ENCODE data around the gene OSBPL3. TPM values are rescaled to one million over a fixed set of nuclear protein-coding genes. Genes with fewer than 3 reads are reported as not detected.

The OSBPL3 gene
- total and polyA plus RNA-seq, 2 donors (not counting 3 experiments of a cell fraction or from before 2014, with no cell fraction given): 7.5 to 27.1 TPM

GRCh38 chr7:24777806-24778205, 202.2 kb downstream of the OSBPL3 start:
- Histone ChIP-seq H3K27me3 (ENCODE audit: control insufficient read depth in 2 of 2, insufficient read depth in 2 of 2, low read length in 2 of 2) (no peaks in the 10 kb centered on the region), H3K27ac (ENCODE audit: insufficient read depth, low read depth, low read length) (no peak overlapping the region), H3K4me1 (ENCODE audit: control insufficient read depth, extremely low read depth, insufficient read depth, low read length) (no peaks in the 10 kb centered on the region), H3K79me2 (ENCODE audit: control insufficient read depth, insufficient read depth, low read length) (no peaks in the 10 kb centered on the region), H3K36me3 (ENCODE audit: control insufficient read depth in 2 of 2, extremely low read depth in 1 of 2, insufficient read depth in 2 of 2, low read length in 2 of 2) (no peaks in the 10 kb centered on the region), H2AFZ (ENCODE audit: low read depth, low read length) (no peak overlapping the region), H3K9me3 (replicated peaks; ENCODE audit: control insufficient read depth, insufficient read depth, low read length) (no peaks in the 10 kb centered on the region), H3K9me1 (replicated peaks; ENCODE audit: control insufficient read depth, extremely low read depth, insufficient read depth, low read length) (no peaks in the 10 kb centered on the region), H3K4me3 (replicated peaks in 1 of 3; ENCODE audit: insufficient read depth in 1 of 3, low read depth in 1 of 3, low read length in 3 of 3) (no peak overlapping the region), H3K4me2 (ENCODE audit: insufficient read depth, low read length) (no peak overlapping the region), H4K20me1 (replicated peaks; ENCODE audit: control insufficient read depth, extremely low read depth, insufficient read depth, low read length) (no peaks in the 10 kb centered on the region), H3K9ac (replicated peaks; ENCODE audit: extremely low read depth, insufficient read depth, low read length) (no peak overlapping the region)
- BruUV-seq (replicated peaks): no TSS peak
- no peak for TF ChIP-seq MAX (IDR thresholded peaks at IDR 0.05; ENCODE audit: insufficient read depth, insufficient read length)
- CTCF ChIA-PET: interaction anchor here (1.0 to 1.8 kb wide), 5 partner anchors 10 to 315 kb away, joined by 4 to 6 read pairs (median 5); no protein-coding TSS in a partner anchor
- intact Hi-C loops (cut with micrococcal nuclease) (no loop called here), dilution Hi-C loops (cut with MboI; ENCODE audit: extremely low pct_ligation_motif_present, low sequenced_read_pairs) (no loop called here)
- POLR2A ChIA-PET: no interaction called here
- no peak for FAIRE-seq
- DNase-seq (ENCODE audit: low read depth, low spot score): no peak

GRCh38 chr7:24773646-24774045, 206.3 kb downstream of the OSBPL3 start:
- ChIA-PET CTCF (interaction anchor here (1.1 kb wide), 1 partner anchor 8 kb away, joined by 3 read pairs; no protein-coding TSS in a partner anchor), POLR2A (no interaction called here)
- intact Hi-C loops (cut with micrococcal nuclease) (no loop called here), dilution Hi-C loops (cut with MboI; ENCODE audit: extremely low pct_ligation_motif_present, low sequenced_read_pairs) (no loop called here)
- H3K4me2 ChIP-seq (ENCODE audit: insufficient read depth, low read length): no peak overlapping the region
- no TSS peak for BruUV-seq (replicated peaks)
- no peak overlapping the region for H2AFZ ChIP-seq (ENCODE audit: low read depth, low read length)
- DNase-seq (ENCODE audit: low read depth, low spot score) (peak; percentile 8), FAIRE-seq (no peak)
- H3K9ac ChIP-seq (replicated peaks; ENCODE audit: extremely low read depth, insufficient read depth, low read length): no peak overlapping the region
- no peak overlapping the region for H3K27ac ChIP-seq (ENCODE audit: insufficient read depth, low read depth, low read length)
- no peaks in the 10 kb centered on the region for H3K9me3 ChIP-seq (replicated peaks; ENCODE audit: control insufficient read depth, insufficient read depth, low read length)
- no peaks in the 10 kb centered on the region for H3K4me1 ChIP-seq (ENCODE audit: control insufficient read depth, extremely low read depth, insufficient read depth, low read length)
- H3K27me3 ChIP-seq (ENCODE audit: control insufficient read depth in 2 of 2, insufficient read depth in 2 of 2, low read length in 2 of 2): no peaks in the 10 kb centered on the region
- no peak overlapping the region for H3K4me3 ChIP-seq (replicated peaks in 1 of 3; ENCODE audit: insufficient read depth in 1 of 3, low read depth in 1 of 3, low read length in 3 of 3)
- no peak for TF ChIP-seq GATA2 (IDR thresholded peaks at IDR 0.05; ENCODE audit: insufficient read depth, insufficient read length, low read depth, low read length)
- TF ChIP-seq JUN (IDR thresholded peaks at IDR 0.05; ENCODE audit: borderline replicate concordance, insufficient read depth, insufficient read length, low read depth): no peak
- TF ChIP-seq MAX (IDR thresholded peaks at IDR 0.05; ENCODE audit: insufficient read depth, insufficient read length): no peak
- no peak for TF ChIP-seq EZH2 (IDR thresholded peaks at IDR 0.05; ENCODE audit: borderline replicate concordance, low read depth, low read length, severe bottlenecking)
- no peak for TF ChIP-seq POLR2AphosphoS5 (IDR thresholded peaks at IDR 0.05; ENCODE audit: insufficient read depth, low read depth, low read length)
- TF ChIP-seq FOS (IDR thresholded peaks at IDR 0.05; ENCODE audit: borderline replicate concordance, insufficient read depth, low read length): no peak
- TF ChIP-seq MYC (IDR thresholded peaks at IDR 0.05; ENCODE audit: low read depth, low read length): no peak
- no peak for TF ChIP-seq CTCF (IDR thresholded peaks at IDR 0.05; ENCODE audit: extremely low read depth in 1 of 2, insufficient read depth in 1 of 2, low read depth in 1 of 2, low read length in 2 of 2)
- TF ChIP-seq POLR2A (IDR thresholded peaks at IDR 0.05; ENCODE audit: low read depth, low read length): no peak
- no peaks in the 10 kb centered on the region for H3K9me1 ChIP-seq (replicated peaks; ENCODE audit: control insufficient read depth, extremely low read depth, insufficient read depth, low read length)
- no peaks in the 10 kb centered on the region for H3K36me3 ChIP-seq (ENCODE audit: control insufficient read depth in 2 of 2, extremely low read depth in 1 of 2, insufficient read depth in 2 of 2, low read length in 2 of 2)
- no peaks in the 10 kb centered on the region for H3K79me2 ChIP-seq (ENCODE audit: control insufficient read depth, insufficient read depth, low read length)
- no peaks in the 10 kb centered on the region for H4K20me1 ChIP-seq (replicated peaks; ENCODE audit: control insufficient read depth, extremely low read depth, insufficient read depth, low read length)

All from endothelial cell of umbilical vein (primary cell).